Fibroblast of the aortic adventitia (primary cell): ENCODE measurements around the gene VAX1. TPM values are rescaled to one million over a fixed set of nuclear protein-coding genes. Genes with fewer than 3 reads are reported as not detected.
"Not testable (repeated sequence)": the region's sequence is repeated elsewhere in the genome, so short reads cannot be mapped to it uniquely, and the experiment has no call there.

ENCODE experiments used
- DNase-seq: peaks from one replicate; pipeline ENCODE4 v3.0.0-alpha.2; 2010; ENCODE audit warnings: low read depth
- H3K4me3 ChIP-seq: 2 replicates; pipeline ENCODE4 v1.5.1; 2011; ENCODE audit warnings: low read depth, mild to moderate bottlenecking, control low read depth, low read length, moderate library complexity
- CTCF ChIP-seq: IDR thresholded peaks from 2 replicates; pipeline ENCODE4 v1.5.1; 2011; ENCODE audit warnings: mild to moderate bottlenecking, low read length, control low read depth, inconsistent platforms; ENCODE audit not compliant: insufficient read depth
- total RNA-seq: library from RNA; depleted of rRNA; stranded (reverse); fragments of >200 nt; gene quantifications from 2 replicates; pipeline ENCODE4 v1.2.3, GENCODE V29; 2012; ENCODE audit warnings: low replicate concordance

The VAX1 gene
- total RNA-seq, 1 donor, result not detected

GRCh38 chr10:117130346-117130745, 7.7 kb downstream of the VAX1 start:
- TF ChIP-seq CTCF, result no peak
- no peak overlapping the region for H3K4me3 ChIP-seq
- DNase-seq, result no peak

DNA sequence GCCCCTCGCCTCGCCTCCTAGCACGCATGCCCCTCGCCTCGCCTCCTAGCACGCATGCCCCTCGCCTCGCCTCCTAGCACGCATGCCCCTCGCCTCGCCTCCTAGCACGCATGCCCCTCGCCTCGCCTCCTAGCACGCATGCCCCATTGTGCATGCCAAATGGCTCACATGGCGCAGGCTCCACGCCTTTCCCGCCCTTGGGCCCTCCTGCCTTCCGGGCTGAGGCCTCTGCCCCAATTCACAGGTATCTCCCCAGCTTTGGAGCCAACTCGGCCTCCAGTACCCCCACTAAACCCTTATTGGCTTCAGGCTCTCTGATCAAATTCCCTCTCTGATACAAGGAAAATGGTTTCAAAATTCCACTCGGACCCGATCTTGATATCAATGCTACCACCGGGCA, 11.4 kb downstream of the VAX1 start:
- not testable (repeated sequence) for H3K4me3 ChIP-seq, DNase-seq

GRCh38 chr10:117126034-117126433, 12.0 kb downstream of the VAX1 start:
- no peak for TF ChIP-seq CTCF
- no peak overlapping the region for H3K4me3 ChIP-seq
- no peak for DNase-seq

DNA sequence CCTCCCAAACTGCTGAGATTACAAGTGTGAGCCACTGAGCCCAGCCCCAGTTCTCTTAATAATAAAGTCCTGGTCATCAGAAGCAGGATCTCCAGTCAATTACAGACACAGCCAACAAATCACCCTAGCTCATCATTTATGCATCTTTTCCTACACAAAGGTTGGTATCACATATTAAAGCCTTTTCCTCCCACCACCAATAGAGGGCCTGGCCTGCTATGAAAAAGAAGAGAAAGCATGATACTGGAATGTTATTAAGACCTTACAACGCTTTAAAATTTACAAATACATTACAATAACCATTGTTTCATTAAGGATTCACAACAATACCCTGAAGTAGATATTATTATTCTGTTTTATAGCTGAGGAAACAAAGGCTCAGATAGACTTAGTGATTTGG, 25.9 kb downstream of the VAX1 start:
- DNase-seq, result no peak
- peak; percentile 45 for TF ChIP-seq CTCF
- H3K4me3 ChIP-seq, result no peak overlapping the region

GRCh38 chr10:117107238-117107637, 30.8 kb downstream of the VAX1 start:
- no peak for DNase-seq
- no peak overlapping the region for H3K4me3 ChIP-seq
- TF ChIP-seq CTCF, result no peak

DNA sequence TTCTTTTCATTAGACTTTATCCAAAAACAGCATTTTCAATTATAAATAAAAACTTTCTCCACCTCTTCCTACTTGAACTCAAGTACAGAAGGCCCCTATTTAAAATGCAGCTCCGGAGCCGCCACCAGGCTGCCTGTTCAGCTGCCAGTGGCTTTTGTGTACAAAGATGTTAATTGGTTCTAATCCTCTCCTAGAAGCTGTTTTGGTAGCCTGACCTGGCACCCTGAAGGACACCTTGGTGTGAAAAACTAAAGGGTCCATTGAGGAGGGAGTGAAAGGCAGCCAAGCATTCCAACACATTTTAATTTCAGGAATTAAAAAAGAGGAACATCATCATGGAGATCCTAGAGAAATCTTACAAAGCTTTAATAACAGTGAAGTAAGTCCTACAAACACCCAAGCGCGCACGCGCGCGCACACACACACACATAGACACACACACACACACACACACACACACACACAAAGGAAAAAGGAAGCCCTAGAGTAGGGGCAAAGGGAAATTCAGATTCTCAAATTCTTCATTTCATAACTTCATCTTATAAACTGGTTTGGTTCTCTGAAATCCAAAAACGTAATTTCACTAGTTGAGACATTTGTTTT, 41.4 kb downstream of the VAX1 start:
- DNase-seq, result no peak
- no peak overlapping the region for H3K4me3 ChIP-seq
- TF ChIP-seq CTCF, result no peak

- DNase-seq, result no peak
- H3K4me3 ChIP-seq, result no peak overlapping the region
- no peak for TF ChIP-seq CTCF
Measured at GRCh38 chr10:117094856-117095255, 43.2 kb downstream of the VAX1 start.

- DNase-seq, result no peak
- no peak overlapping the region for H3K4me3 ChIP-seq
- no peak for TF ChIP-seq CTCF
Measured at GRCh38 chr10:117092386-117092785, 45.7 kb downstream of the VAX1 start.
